GM10266 (cell line): ENCODE results near the gene TSPEAR.

Experiments used
- DNase-seq: peaks from one replicate; pipeline ENCODE4 v3.0.0; 2012; ENCODE audit errors: extremely low spot score
- TF ChIP-seq, protein P1 (sequence below): IDR thresholded peaks from 2 replicates; pipeline ENCODE4 v1.5.1; 2012; ENCODE audit warnings: mild to moderate bottlenecking, low read depth; ENCODE audit not compliant: control insufficient read depth, insufficient read depth; ENCODE audit errors: missing control alignments

TSPEAR gene

DNA sequence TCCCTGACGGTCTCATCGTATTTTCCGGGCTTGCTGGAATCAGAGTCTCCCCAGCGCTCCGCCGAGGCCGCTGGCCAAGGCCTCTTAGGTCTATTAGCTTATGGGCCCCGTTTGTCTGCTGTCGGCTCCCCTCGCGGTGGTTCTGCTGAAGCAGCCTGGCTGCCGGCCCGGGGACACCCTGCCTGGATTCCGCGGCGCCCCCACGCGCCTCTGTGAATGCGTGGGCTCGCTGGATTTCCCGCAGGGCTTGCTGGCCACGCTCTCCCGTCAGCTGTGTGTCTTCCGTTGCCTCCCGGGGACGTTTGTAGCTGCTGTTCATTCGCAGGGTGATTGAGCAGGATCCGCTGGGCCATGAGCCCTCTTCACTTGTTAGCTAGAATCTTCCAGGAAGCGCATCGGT, 247.6 kb downstream of the TSPEAR start:
- TF ChIP-seq, protein P1, sequence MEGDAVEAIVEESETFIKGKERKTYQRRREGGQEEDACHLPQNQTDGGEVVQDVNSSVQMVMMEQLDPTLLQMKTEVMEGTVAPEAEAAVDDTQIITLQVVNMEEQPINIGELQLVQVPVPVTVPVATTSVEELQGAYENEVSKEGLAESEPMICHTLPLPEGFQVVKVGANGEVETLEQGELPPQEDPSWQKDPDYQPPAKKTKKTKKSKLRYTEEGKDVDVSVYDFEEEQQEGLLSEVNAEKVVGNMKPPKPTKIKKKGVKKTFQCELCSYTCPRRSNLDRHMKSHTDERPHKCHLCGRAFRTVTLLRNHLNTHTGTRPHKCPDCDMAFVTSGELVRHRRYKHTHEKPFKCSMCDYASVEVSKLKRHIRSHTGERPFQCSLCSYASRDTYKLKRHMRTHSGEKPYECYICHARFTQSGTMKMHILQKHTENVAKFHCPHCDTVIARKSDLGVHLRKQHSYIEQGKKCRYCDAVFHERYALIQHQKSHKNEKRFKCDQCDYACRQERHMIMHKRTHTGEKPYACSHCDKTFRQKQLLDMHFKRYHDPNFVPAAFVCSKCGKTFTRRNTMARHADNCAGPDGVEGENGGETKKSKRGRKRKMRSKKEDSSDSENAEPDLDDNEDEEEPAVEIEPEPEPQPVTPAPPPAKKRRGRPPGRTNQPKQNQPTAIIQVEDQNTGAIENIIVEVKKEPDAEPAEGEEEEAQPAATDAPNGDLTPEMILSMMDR: no peak
- no peak for DNase-seq

DNA sequence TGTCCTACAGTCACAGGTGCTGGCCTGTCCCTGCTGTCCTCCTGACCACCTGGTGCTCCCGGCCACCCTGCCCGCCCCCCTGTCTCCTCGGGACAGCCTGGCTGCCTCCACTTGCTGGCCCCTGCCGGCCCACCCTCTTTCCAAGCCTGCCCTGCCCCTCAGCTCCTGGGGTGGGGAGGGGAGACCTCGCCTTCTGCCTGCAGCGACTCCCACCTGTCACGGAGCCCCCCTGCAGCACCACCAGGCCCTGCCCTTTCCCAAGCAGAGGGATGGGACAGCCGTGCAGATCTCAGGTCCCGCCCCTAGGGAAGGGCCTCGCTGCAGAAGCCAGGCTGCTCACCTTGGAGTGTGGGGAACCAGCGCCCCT, 248.6 kb downstream of the TSPEAR start:
- no peak for DNase-seq
- TF ChIP-seq, protein P1: no peak

DNA sequence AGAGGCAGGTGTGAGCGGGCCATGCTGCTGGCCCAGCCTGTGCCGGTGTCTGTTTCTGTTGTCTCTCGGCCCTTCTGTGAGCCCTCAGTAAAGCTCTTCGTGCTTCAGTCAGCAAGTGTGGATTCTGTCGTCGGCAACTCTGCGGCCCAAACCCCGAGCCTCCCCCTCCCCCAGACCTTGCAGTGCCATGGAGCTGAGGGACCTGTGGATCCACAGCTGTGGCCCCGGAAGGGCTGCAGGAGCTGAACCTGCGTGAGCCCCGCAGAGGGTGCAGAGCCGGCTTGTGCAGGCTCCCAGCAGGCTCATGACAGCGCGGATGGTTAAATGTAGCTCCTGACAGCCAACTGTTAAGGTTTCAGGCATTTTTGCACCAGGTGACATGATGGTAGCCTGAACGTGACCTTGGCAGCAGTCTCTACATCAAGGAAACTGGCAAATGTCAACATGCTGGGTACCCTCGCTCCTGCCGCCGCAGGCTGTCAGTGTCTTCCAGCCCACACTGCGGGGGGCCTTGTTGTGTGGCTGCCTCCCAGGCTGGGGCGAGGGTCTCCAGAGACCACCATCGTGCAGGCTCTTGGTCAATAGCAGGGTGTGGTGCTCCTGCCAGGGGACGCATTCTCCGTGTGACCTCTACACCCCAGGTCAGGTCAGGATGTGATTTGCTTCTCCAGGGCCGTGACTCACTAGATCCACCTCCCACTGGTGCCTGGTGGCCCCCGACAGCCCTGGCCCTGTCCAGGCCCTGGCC, 249.1 kb downstream of the TSPEAR start:
- no peak for DNase-seq
- TF ChIP-seq, protein P1: no peak

DNA sequence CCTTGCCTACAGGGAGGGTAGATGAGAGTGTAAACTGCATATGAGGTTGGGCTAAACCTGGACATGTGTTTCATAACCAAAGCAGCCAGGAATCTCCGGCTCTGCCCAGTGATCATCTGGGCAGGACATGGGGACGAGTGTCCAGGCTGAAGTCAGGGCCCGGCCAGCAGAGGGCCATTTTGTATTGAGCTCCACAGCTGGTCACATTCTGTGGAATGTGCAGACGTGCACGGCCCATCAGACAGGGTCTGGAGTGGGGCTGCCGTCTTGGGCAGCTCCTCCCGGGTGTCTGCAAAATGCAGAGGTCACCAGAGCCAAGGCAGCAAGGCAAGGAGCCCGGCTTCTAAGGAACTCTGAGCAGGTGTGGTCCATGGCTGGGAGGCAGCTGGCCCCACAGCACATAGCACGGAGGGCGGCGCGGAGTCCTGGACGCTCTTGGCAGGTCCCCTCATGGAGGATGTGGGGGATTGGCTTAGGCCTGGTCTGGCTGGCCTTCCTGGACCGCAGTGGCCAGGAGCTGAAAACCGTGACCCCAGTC, 249.8 kb downstream of the TSPEAR start:
- TF ChIP-seq, protein P1: no peak
- no peak for DNase-seq

DNA sequence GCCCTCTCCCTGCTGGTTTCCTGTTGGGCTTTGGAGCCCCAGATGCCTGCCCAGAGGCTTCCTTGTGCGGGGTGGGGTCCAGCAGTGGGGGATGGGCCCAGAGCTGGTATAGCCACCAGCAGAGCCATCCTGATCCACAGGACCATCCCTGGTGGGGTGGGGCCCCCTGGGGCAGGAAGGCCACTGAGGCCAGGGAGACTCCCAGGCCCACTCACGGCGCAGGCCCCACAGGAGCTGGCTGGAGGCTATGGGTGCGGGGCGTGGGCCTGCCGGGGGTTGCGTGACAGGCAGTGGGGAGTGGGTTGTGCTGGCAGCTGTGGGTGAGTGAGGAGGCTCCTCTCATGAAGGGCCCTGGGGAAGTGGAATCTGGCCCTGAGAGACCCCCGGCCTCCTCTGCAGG, 250.4 kb downstream of the TSPEAR start:
- TF ChIP-seq, protein P1: no peak
- no peak for DNase-seq

DNA sequence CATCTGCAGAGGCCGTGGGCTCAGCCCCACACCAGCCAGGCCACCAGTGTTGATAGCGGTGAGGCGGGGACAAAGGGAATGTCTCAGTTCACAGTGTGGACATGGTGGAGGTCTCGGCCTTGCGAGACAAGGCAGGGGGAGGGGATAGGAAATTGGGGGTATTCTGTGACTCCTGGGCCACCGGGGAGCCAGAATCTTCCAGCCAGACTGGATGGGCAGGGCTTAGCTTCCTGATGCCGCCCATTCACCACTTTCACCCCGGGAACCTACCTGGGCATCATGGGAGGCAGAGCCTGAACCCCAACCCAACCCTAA, 251.0 kb downstream of the TSPEAR start:
- no peak for DNase-seq
- TF ChIP-seq, protein P1: no peak

DNA sequence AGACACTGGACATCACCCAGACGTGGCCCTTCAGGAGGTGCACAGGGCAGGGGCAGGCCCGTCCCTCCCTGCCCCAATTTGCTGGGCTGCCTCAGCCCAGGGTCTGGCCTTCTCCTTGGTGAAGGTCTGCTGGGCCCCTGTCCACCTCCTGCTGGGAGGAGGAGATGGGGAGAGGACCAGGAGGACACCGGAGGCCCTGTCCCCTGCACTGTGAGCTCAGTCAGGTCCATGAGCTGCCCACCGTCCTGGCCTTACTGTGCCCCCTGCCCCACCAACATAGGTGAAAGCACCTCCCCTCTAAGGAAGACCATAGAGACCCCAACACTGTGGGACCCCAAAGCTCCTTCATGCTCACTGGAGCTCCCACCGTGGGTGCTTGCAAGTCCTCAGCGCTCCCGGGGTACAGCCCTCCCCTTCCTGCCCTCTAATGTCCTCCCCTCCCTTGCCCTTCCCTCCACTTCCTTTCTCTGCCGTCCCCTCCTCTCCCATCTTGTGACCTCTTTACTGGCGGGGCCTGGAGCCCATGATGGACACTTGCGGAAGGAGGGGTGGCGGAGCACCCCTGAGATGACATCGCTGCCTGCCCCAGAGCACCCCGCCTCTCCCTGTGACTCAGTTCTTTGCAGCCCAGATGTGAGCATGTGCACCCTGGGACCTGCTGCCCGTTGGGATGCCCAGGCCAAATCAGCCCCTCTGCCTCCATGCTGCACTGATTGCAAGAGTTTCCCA, 251.5 kb downstream of the TSPEAR start:
- DNase-seq: no peak
- TF ChIP-seq, protein P1: no peak
